K562 (cell line): Measurements from ENCODE around the gene NTN4. TPM values are rescaled to one million over a fixed set of nuclear protein-coding genes. Genes with fewer than 3 reads are reported as not detected.

Experiments
- ARID3B ChIP-seq: fragments of 250-450 bp; sonication (Bioruptor Pico); IDR thresholded peaks from 2 replicates; pipeline ENCODE4 v1.4.0; 2020; ENCODE audit warnings: borderline replicate concordance
- CBFA2T2 ChIP-seq: fragments of 450-650 bp; conservative IDR thresholded peaks from 2 replicates; pipeline ENCODE4 v1.6.1; 2017; ENCODE audit warnings: mild to moderate bottlenecking
- E2F5 ChIP-seq: sonication (generic); formaldehyde crosslinking; IDR thresholded peaks from 2 replicates; pipeline ENCODE4 v1.8.0; 2022; ENCODE audit warnings: mild to moderate bottlenecking, missing genetic modification reagents
- E2F8 ChIP-seq: fragments of 450-650 bp; IDR thresholded peaks from 2 replicates; pipeline ENCODE4 v1.7.1; 2018; ENCODE audit warnings: mild to moderate bottlenecking, low read depth; ENCODE audit not compliant: partially characterized antibody
- HLTF ChIP-seq: fragments of 450-650 bp; IDR thresholded peaks from 2 replicates; pipeline ENCODE4 v1.6.1; 2016
- KLF6 ChIP-seq: fragments of 250-450 bp; sonication (Bioruptor Pico); IDR thresholded peaks from 2 replicates; pipeline ENCODE4 v1.4.0; 2020; ENCODE audit warnings: mild to moderate bottlenecking, moderate library complexity, borderline replicate concordance
- NCOA1 ChIP-seq: fragments of 450-650 bp; IDR thresholded peaks from 2 replicates; pipeline ENCODE4 v1.6.1; 2016; ENCODE audit warnings: low read depth
- NFXL1 ChIP-seq: fragments of 450-650 bp; formaldehyde crosslinking; IDR thresholded peaks from 2 replicates; pipeline ENCODE4 v1.4.0; 2021; ENCODE audit warnings: mild to moderate bottlenecking
- SIN3A ChIP-seq, 2 experiments: fragments of 150-350 bp in 1 of 2; IDR thresholded peaks; 2 replicates each; pipeline ENCODE4 v1.6.1; 2011 to 2016; ENCODE audit warnings: borderline replicate concordance in 2 of 2, low read depth in 2 of 2, low read length in 2 of 2, mild to moderate bottlenecking in 2 of 2, moderate library complexity in 2 of 2; ENCODE audit not compliant: control insufficient read depth in 1 of 2
- SMAD4 ChIP-seq: fragments of 250-450 bp; sonication (Bioruptor Pico); conservative IDR thresholded peaks from 2 replicates; pipeline ENCODE4 v1.8.0; 2021; ENCODE audit warnings: inconsistent platforms, mild to moderate bottlenecking, moderate library complexity
- ZNF75A ChIP-seq: fragments of 450-650 bp; formaldehyde crosslinking; IDR thresholded peaks from 2 replicates; pipeline ENCODE4 v1.4.0; 2020; ENCODE audit warnings: mild to moderate bottlenecking
- polyA plus RNA-seq, 8 experiments: library from polyadenylated mRNA; depleted of rRNA in 4 of 8; stranded (reverse) in 5 of 8; unstranded in 3 of 8; fragments of >200 nt; fragmentation: Nextera tagmentation in 2 of 8; fragmentation: Illumina TruSeq in 1 of 8; extraction: Ambion mirVana in 2 of 8; extraction: Trizol in 1 of 8; gene quantifications; 2 replicates each; pipeline versions ENCODE4 v1.2.1 to v1.2.3, GENCODE V29; 2011 to 2014; ENCODE audit warnings: inconsistent platforms in 1 of 8, missing spikeins in 1 of 8
- total RNA-seq, 7 experiments: library from RNA; depleted of rRNA in 6 of 7; stranded (reverse); fragments of >200 nt in 6 of 7; fragmentation: Illumina TruSeq in 2 of 7; extraction: Trizol in 2 of 7; gene quantifications; 2 replicates each; pipeline versions ENCODE4 v1.2.1 to v1.2.3, GENCODE V29; 2011 to 2021; ENCODE audit warnings: low replicate concordance in 1 of 7
- TF ChIP-seq, protein P1 (sequence below), 2 experiments: fragments of 450-650 bp in 1 of 2; sonication (generic) in 1 of 2; formaldehyde crosslinking; conservative IDR thresholded peaks; 2 replicates each; pipeline versions ENCODE4 v1.4.0 to v1.8.1; 2020 to 2022; ENCODE audit warnings: mild to moderate bottlenecking in 1 of 2, missing genetic modification reagents in 1 of 2
- TF ChIP-seq, protein P2 (sequence below): fragments of 450-650 bp; IDR thresholded peaks from 2 replicates; pipeline ENCODE4 v1.6.1; 2016; ENCODE audit warnings: mild to moderate bottlenecking

Gene NTN4
- total and polyA plus RNA-seq, 9 of the 15 experiments (the other 6 are each of a cell fraction or from before 2014, with no cell fraction given): 0.13 TPM; not detected in 8

DNA sequence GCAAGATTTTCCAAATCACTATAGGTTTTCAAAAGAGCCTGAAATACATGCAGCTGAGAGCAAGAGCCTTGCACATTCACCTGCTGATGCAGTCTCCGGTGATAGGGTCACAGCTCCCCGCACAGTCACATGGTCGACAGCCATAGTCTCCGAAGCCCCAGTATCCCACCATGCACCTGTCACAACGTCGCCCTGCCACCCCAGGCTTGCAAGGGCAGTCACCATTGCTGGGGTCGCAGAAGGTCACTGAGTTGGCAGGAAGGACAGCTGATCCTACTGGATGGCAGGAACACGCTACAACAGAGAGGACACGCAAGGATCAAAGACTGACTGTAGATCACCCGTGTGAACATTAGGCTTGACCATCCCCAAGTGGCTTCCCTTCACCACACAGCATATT, 107.1 kb downstream of the NTN4 start (continued):
- TF ChIP-seq, protein P1, sequence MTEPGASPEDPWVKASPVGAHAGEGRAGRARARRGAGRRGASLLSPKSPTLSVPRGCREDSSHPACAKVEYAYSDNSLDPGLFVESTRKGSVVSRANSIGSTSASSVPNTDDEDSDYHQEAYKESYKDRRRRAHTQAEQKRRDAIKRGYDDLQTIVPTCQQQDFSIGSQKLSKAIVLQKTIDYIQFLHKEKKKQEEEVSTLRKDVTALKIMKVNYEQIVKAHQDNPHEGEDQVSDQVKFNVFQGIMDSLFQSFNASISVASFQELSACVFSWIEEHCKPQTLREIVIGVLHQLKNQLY (CRISPR knock-in tag; conservative IDR thresholded peaks at IDR 0.05): no peak
- no peak for TF ChIP-seq SMAD4 (CRISPR knock-in tag)
- TF ChIP-seq ARID3B (CRISPR knock-in tag): no peak
- TF ChIP-seq E2F5: no peak
- no peak for TF ChIP-seq SIN3A (IDR thresholded peaks at IDR 0.05; ENCODE audit: borderline replicate concordance in 2 of 2, control insufficient read depth in 1 of 2, low read depth in 2 of 2, low read length in 2 of 2)
- no peak for TF ChIP-seq HLTF
- no peak for TF ChIP-seq ZNF75A (CRISPR knock-in tag)
- no peak for TF ChIP-seq KLF6 (CRISPR knock-in tag)
- no peak for TF ChIP-seq E2F8
- no peak for TF ChIP-seq NCOA1
- no peak for TF ChIP-seq CBFA2T2
- TF ChIP-seq NFXL1: no peak
- TF ChIP-seq, protein P2, sequence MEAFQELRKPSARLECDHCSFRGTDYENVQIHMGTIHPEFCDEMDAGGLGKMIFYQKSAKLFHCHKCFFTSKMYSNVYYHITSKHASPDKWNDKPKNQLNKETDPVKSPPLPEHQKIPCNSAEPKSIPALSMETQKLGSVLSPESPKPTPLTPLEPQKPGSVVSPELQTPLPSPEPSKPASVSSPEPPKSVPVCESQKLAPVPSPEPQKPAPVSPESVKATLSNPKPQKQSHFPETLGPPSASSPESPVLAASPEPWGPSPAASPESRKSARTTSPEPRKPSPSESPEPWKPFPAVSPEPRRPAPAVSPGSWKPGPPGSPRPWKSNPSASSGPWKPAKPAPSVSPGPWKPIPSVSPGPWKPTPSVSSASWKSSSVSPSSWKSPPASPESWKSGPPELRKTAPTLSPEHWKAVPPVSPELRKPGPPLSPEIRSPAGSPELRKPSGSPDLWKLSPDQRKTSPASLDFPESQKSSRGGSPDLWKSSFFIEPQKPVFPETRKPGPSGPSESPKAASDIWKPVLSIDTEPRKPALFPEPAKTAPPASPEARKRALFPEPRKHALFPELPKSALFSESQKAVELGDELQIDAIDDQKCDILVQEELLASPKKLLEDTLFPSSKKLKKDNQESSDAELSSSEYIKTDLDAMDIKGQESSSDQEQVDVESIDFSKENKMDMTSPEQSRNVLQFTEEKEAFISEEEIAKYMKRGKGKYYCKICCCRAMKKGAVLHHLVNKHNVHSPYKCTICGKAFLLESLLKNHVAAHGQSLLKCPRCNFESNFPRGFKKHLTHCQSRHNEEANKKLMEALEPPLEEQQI: no peak
